K562 (cell line): ENCODE data around the gene SYMPK. TPM values are rescaled to one million over a fixed set of nuclear protein-coding genes. Genes with fewer than 3 reads are reported as not detected.
A peak's percentile ranks its signal among the peaks of the same experiment; 100 is the strongest.

Experiments used
- ATAC-seq: fragments of 200-7000 bp; cut with Tn5 transposase; 3 replicates; pipeline ENCODE4 v1.9.1; 2020; ENCODE audit warnings: moderate library complexity
- BruUV-seq: library from RNA; stranded (reverse); fragments of 400-500 nt; replicated peaks from 2 replicates; lab custom pipeline; 2021; lab: Mats Ljungman, UMichigan
- CTCF ChIA-PET: fragments of 300-600 bp; formaldehyde crosslinking; extraction: SDS; loops from one replicate; lab custom pipeline; 2021; ENCODE audit warnings: low intra/inter-chr PET ratio; lab: Yijun Ruan, JAX
- POLR2A ChIA-PET: fragments of 300-600, 350-650 bp; sonication (Branson Sonifier 250); formaldehyde crosslinking; extraction: SDS; loops from one replicate; lab custom pipeline; 2021; ENCODE audit warnings: antibody characterized with exemption, inconsistent platforms; lab: Yijun Ruan, JAX
- DNase-seq, 4 experiments: peaks; one replicate each; pipeline versions ENCODE4 v3.0.0 to v3.0.0-alpha.2; 2011 to 2018; ENCODE audit warnings: low spot score in 3 of 4, mixed read lengths in 3 of 4; ENCODE audit errors: extremely low read depth in 1 of 4
- FAIRE-seq: peaks from 2 replicates; lab custom pipeline; 2011; peaks lifted over from hg19 to GRCh38; lab: Jason Lieb, UNC
- H2AFZ ChIP-seq: 2 replicates; pipeline ENCODE4 v1.6.0; 2011; ENCODE audit warnings: low read depth, low read length, control low read depth, inconsistent platforms
- H3K27ac ChIP-seq: fragments of 200-600 bp; 3 replicates; pipeline ENCODE4 v1.8.0; 2011; ENCODE audit warnings: low read depth, mild to moderate bottlenecking, control low read depth, inconsistent platforms, low read length, moderate library complexity, mixed read lengths; ENCODE audit errors: extremely low read depth
- H3K27me3 ChIP-seq, 2 experiments: fragments of 300-600 bp in 1 of 2; 2 replicates in 1 of 2; 3 replicates in 1 of 2; pipeline versions ENCODE4 v1.6.0 to v1.8.0; 2011; ENCODE audit warnings: inconsistent platforms in 2 of 2, low read length in 2 of 2, mild to moderate bottlenecking in 1 of 2, mixed read lengths in 1 of 2, moderate library complexity in 1 of 2; ENCODE audit not compliant: control insufficient read depth in 2 of 2, insufficient read depth in 2 of 2
- H3K36me3 ChIP-seq: fragments of 300-600 bp; 3 replicates; pipeline ENCODE4 v1.8.0; 2011; ENCODE audit warnings: mild to moderate bottlenecking, low read length, inconsistent platforms; ENCODE audit not compliant: control insufficient read depth, insufficient read depth
- H3K4me1 ChIP-seq, 2 experiments: fragments of 200-600 bp in 1 of 2; replicated peaks in 1 of 2; 2 replicates in 1 of 2; 3 replicates in 1 of 2; pipeline versions ENCODE4 v1.5.1 to v1.8.0; 2011; ENCODE audit warnings: inconsistent platforms in 2 of 2, low read length in 2 of 2, mild to moderate bottlenecking in 1 of 2, mixed read lengths in 1 of 2, moderate library complexity in 1 of 2; ENCODE audit not compliant: control insufficient read depth in 2 of 2, insufficient read depth in 2 of 2
- H3K4me2 ChIP-seq: 2 replicates; pipeline ENCODE4 v1.6.1; 2011; ENCODE audit warnings: low read length, control low read depth, inconsistent platforms, mixed read lengths; ENCODE audit not compliant: insufficient read depth
- H3K4me3 ChIP-seq: fragments of 200-600 bp; sonication (generic), shearing (Covaris generic); 2 replicates; pipeline ENCODE4 v1.5.1; 2016; ENCODE audit warnings: control low read depth, inconsistent platforms
- H3K79me2 ChIP-seq: fragments of 200-600 bp; 3 replicates; pipeline ENCODE4 v1.8.0; 2011; ENCODE audit warnings: low read length, inconsistent platforms; ENCODE audit not compliant: control insufficient read depth, insufficient read depth
- H3K9ac ChIP-seq, 2 experiments: 2 replicates each; pipeline versions ENCODE4 v1.6.0 to v1.6.1; 2011; ENCODE audit warnings: low read depth in 2 of 2, low read length in 2 of 2, control low read depth in 1 of 2, inconsistent platforms in 1 of 2, mild to moderate bottlenecking in 1 of 2, mixed read lengths in 1 of 2; ENCODE audit not compliant: insufficient read depth in 1 of 2
- H3K9me1 ChIP-seq: one replicate; pipeline ENCODE4 v1.6.0; 2011; ENCODE audit warnings: inconsistent platforms, mild to moderate bottlenecking, low read length, moderate library complexity; ENCODE audit not compliant: control insufficient read depth, insufficient read depth
- H3K9me3 ChIP-seq: replicated peaks from 2 replicates; pipeline ENCODE4 v1.5.1; 2011; ENCODE audit warnings: low read depth, low read length, inconsistent platforms; ENCODE audit not compliant: control insufficient read depth, insufficient read depth
- H4K20me1 ChIP-seq: replicated peaks from 2 replicates; pipeline ENCODE4 v1.6.1; 2011; ENCODE audit warnings: low read length, inconsistent platforms, mixed read lengths; ENCODE audit not compliant: control insufficient read depth, insufficient read depth
- BCL6 ChIP-seq: fragments of 250-450 bp; sonication (Bioruptor Pico); IDR thresholded peaks from 2 replicates; pipeline ENCODE4 v1.4.0; 2020
- ETS1 ChIP-seq: conservative IDR thresholded peaks from 2 replicates; pipeline ENCODE4 v1.6.1; 2011; ENCODE audit warnings: low read depth, mild to moderate bottlenecking, low read length; ENCODE audit not compliant: control insufficient read depth
- HDAC6 ChIP-seq: IDR thresholded peaks from 2 replicates; pipeline ENCODE4 v1.6.1; 2012; ENCODE audit warnings: low read depth, mild to moderate bottlenecking, control low read depth, inconsistent platforms, low read length, moderate library complexity
- HNRNPH1 ChIP-seq: fragments of 200-400 bp; formaldehyde crosslinking; optimal IDR thresholded peaks from 2 replicates; pipeline ENCODE3; 2017; ENCODE audit warnings: low read depth, mild to moderate bottlenecking, low read length, moderate library complexity
- KDM4B ChIP-seq, 2 experiments: fragments of 450-650 bp in 1 of 2; sonication (generic) in 1 of 2; IDR thresholded peaks; 2 replicates each; pipeline ENCODE4 v1.6.1; 2016 to 2017; ENCODE audit warnings: borderline replicate concordance in 2 of 2, antibody characterized with exemption in 1 of 2, low read depth in 1 of 2, mild to moderate bottlenecking in 1 of 2
- MAFK ChIP-seq: IDR thresholded peaks from 2 replicates; pipeline ENCODE4 v1.6.1; 2011; ENCODE audit warnings: low read length, improper control_type of control experiment
- NFYB ChIP-seq: IDR thresholded peaks from 2 replicates; pipeline ENCODE4 v1.6.1; 2011; ENCODE audit warnings: mild to moderate bottlenecking, moderate library complexity; ENCODE audit not compliant: insufficient read length; ENCODE audit errors: extremely low read depth
- PHF21A ChIP-seq: fragments of 450-650 bp; IDR thresholded peaks from 2 replicates; pipeline ENCODE4 v1.6.1; 2017; ENCODE audit warnings: low read depth, borderline replicate concordance
- RAD21 ChIP-seq, 2 experiments: fragments of 250-450 bp in 1 of 2; fragments of 450-650 bp in 1 of 2; sonication (Bioruptor Pico) in 1 of 2; formaldehyde crosslinking in 1 of 2; IDR thresholded peaks in 1 of 2; conservative IDR thresholded peaks in 1 of 2; 2 replicates each; pipeline versions ENCODE4 v1.4.0 to v1.8.0; 2020 to 2022; ENCODE audit warnings: mild to moderate bottlenecking in 2 of 2, moderate library complexity in 1 of 2
- RUNX1 ChIP-seq: sonication (generic); IDR thresholded peaks from 2 replicates; pipeline ENCODE4 v1.6.1; 2016; ENCODE audit warnings: antibody characterized with exemption, low read depth
- STAT6 ChIP-seq: sonication (generic); formaldehyde crosslinking; IDR thresholded peaks from 2 replicates; pipeline ENCODE4 v1.8.1; 2023; ENCODE audit warnings: mild to moderate bottlenecking, missing genetic modification reagents
- UBTF ChIP-seq, 2 experiments: IDR thresholded peaks; 2 replicates each; pipeline ENCODE4 v1.6.1; 2012; ENCODE audit warnings: improper control_type of control experiment in 2 of 2, low read depth in 2 of 2, low read length in 2 of 2, borderline replicate concordance in 1 of 2
- ZNF165 ChIP-seq: fragments of 250-450 bp; sonication (Bioruptor Pico); IDR thresholded peaks from 2 replicates; pipeline ENCODE4 v1.4.0; 2020; ENCODE audit warnings: borderline replicate concordance
- ZNF253 ChIP-seq: fragments of 250-450 bp; sonication (Bioruptor Pico); conservative IDR thresholded peaks from 2 replicates; pipeline ENCODE4 v1.6.1; 2021; ENCODE audit warnings: mild to moderate bottlenecking
- WGBS: fragments of 100-300 bp; shearing (Covaris generic); methylation state at CpG from one replicate; pipeline ENCODE4 v1.1.6; 2016; ENCODE audit warnings: low coverage, mixed read lengths; ENCODE audit not compliant: insufficient coverage; ENCODE audit errors: missing lambda C conversion rate; 5-methylcytosine and 5-hydroxymethylcytosine counted together
- in situ Hi-C: fragments of 300-500 bp; cut with MboI; formaldehyde crosslinking; loops from 4 replicates; pipeline ENCODE4 v1.15.0; 2018; ENCODE audit warnings: inconsistent platforms, mixed read lengths
- intact Hi-C: fragments of 100-400 bp; cut with micrococcal nuclease; formaldehyde crosslinking; loops from 2 replicates; pipeline ENCODE4 v1.14.2; 2022
- polyA plus RNA-seq, 8 experiments: library from polyadenylated mRNA; depleted of rRNA in 4 of 8; stranded (reverse) in 5 of 8; unstranded in 3 of 8; fragments of >200 nt; fragmentation: Nextera tagmentation in 2 of 8; fragmentation: Illumina TruSeq in 1 of 8; extraction: Ambion mirVana in 2 of 8; extraction: Trizol in 1 of 8; gene quantifications; 2 replicates each; pipeline versions ENCODE4 v1.2.1 to v1.2.3, GENCODE V29; 2011 to 2014; ENCODE audit warnings: inconsistent platforms in 1 of 8, missing spikeins in 1 of 8
- total RNA-seq, 7 experiments: library from RNA; depleted of rRNA in 6 of 7; stranded (reverse); fragments of >200 nt in 6 of 7; fragmentation: Illumina TruSeq in 2 of 7; extraction: Trizol in 2 of 7; gene quantifications; 2 replicates each; pipeline versions ENCODE4 v1.2.1 to v1.2.3, GENCODE V29; 2011 to 2021; ENCODE audit warnings: low replicate concordance in 1 of 7

The SYMPK gene
- total and polyA plus RNA-seq, 9 of the 15 experiments (the other 6 are each of a cell fraction or from before 2014, with no cell fraction given), result 0.73 to 95.5 (median 58.4) TPM

GRCh38 chr19:45804140-45804958, 58.6 kb downstream of the SYMPK start:
- DNase-seq (no peak), ATAC-seq (no peak), FAIRE-seq (no peak)
- Histone ChIP-seq H2AFZ (no peak overlapping the region), H3K4me3 (no peak overlapping the region), H4K20me1 (no peaks in the 10 kb centered on the region), H3K9me3 (no peaks in the 10 kb centered on the region), H3K27ac (no peak overlapping the region), H3K4me1 (peaks cover 5 to 25% of the 10 kb centered on the region in 2 experiments; a peak in 4 of 5 replicates), H3K79me2 (no peaks in the 10 kb centered on the region), H3K36me3 (no peaks in the 10 kb centered on the region), H3K9me1 (no peaks in the 10 kb centered on the region), H3K27me3 (no peaks in the 10 kb centered on the region), H3K9ac (0 out of 4 replicates have a peak overlapping the region, but pooled peaks of 1 of the 2 experiments have one; percentile 58), H3K4me2 (no peak overlapping the region)
- no TSS peak for BruUV-seq
- in situ Hi-C loops (loop anchor here (10.0 kb wide), 1 partner anchor 200 kb away; no protein-coding TSS in a partner anchor), intact Hi-C loops (no loop called here)
- 72% methylated on average over 43 of the region's 57 CpGs for WGBS
- POLR2A ChIA-PET, result interaction anchor here (2.0 kb wide), 1 partner anchor 11 kb away, joined by 6 read pairs; the partner anchor contains the start of gene DMWD
- CTCF ChIA-PET, result no interaction called here
- no peak for TF ChIP-seq UBTF (IDR thresholded peaks at IDR 0.05; ENCODE audit: borderline replicate concordance in 1 of 2, low read depth in 2 of 2, low read length in 2 of 2)
- TF ChIP-seq RUNX1, result no peak
- TF ChIP-seq ETS1, result no peak
- no peak for TF ChIP-seq RAD21 (CRISPR knock-in tag; conservative IDR thresholded peaks at IDR 0.05 in 1 of 2, IDR thresholded peaks at IDR 0.05 in 1 of 2)
- no peak for TF ChIP-seq ZNF165 (CRISPR knock-in tag)
- no peak for TF ChIP-seq HNRNPH1
- TF ChIP-seq NFYB, result no peak
- no peak for TF ChIP-seq HDAC6
- TF ChIP-seq PHF21A, result no peak
- no peak for TF ChIP-seq KDM4B (IDR thresholded peaks at IDR 0.05; ENCODE audit: borderline replicate concordance in 2 of 2, low read depth in 1 of 2)
- TF ChIP-seq MAFK, result no peak
- no peak for TF ChIP-seq STAT6 (CRISPR knock-in tag)
- TF ChIP-seq ZNF253, result no peak
- TF ChIP-seq BCL6 (CRISPR knock-in tag), result no peak
